Osteocyte (in vitro differentiated cells): ENCODE data around the gene TBL3. TPM values are rescaled to one million over a fixed set of nuclear protein-coding genes. Genes with fewer than 3 reads are reported as not detected.

Source experiments
- DNase-seq: peaks from one replicate; pipeline ENCODE4 v3.0.0; 2021; ENCODE audit warnings: mixed read lengths; ENCODE audit not compliant: unreplicated experiment; ENCODE audit errors: extremely low spot score
- H3K27ac Mint-ChIP-seq: one replicate; pipeline ENCODE4 v1.8.0; 2021; ENCODE audit warnings: mild to moderate bottlenecking, mixed read lengths; ENCODE audit not compliant: unreplicated experiment
- H3K27me3 Mint-ChIP-seq: one replicate; pipeline ENCODE4 v1.8.0; 2021; ENCODE audit warnings: mixed read lengths; ENCODE audit not compliant: unreplicated experiment
- H3K36me3 Mint-ChIP-seq: one replicate; pipeline ENCODE4 v1.8.0; 2021; ENCODE audit warnings: mixed read lengths; ENCODE audit not compliant: unreplicated experiment
- H3K4me1 Mint-ChIP-seq: one replicate; pipeline ENCODE4 v1.8.0; 2021; ENCODE audit warnings: mixed read lengths; ENCODE audit not compliant: unreplicated experiment
- H3K4me3 Mint-ChIP-seq: one replicate; pipeline ENCODE4 v1.8.0; 2021; ENCODE audit warnings: mild to moderate bottlenecking, moderate library complexity, mixed read lengths; ENCODE audit not compliant: unreplicated experiment
- H3K9me3 Mint-ChIP-seq: one replicate; pipeline ENCODE4 v1.8.0; 2021; ENCODE audit warnings: mixed read lengths; ENCODE audit not compliant: unreplicated experiment
- total RNA-seq: library from RNA; stranded (reverse); gene quantifications from 2 replicates; pipeline ENCODE4 v1.2.1, GENCODE V29; 2021
- TF ChIP-seq, protein P1 (sequence below): fragments of 200-600 bp; sonication (generic); IDR thresholded peaks from 2 replicates; pipeline ENCODE4 v1.5.0; 2021; ENCODE audit warnings: antibody characterized with exemption, mild to moderate bottlenecking, moderate library complexity

TBL3 gene
- total RNA-seq, 1 donor from 2014 or later = 32.0 TPM

DNA sequence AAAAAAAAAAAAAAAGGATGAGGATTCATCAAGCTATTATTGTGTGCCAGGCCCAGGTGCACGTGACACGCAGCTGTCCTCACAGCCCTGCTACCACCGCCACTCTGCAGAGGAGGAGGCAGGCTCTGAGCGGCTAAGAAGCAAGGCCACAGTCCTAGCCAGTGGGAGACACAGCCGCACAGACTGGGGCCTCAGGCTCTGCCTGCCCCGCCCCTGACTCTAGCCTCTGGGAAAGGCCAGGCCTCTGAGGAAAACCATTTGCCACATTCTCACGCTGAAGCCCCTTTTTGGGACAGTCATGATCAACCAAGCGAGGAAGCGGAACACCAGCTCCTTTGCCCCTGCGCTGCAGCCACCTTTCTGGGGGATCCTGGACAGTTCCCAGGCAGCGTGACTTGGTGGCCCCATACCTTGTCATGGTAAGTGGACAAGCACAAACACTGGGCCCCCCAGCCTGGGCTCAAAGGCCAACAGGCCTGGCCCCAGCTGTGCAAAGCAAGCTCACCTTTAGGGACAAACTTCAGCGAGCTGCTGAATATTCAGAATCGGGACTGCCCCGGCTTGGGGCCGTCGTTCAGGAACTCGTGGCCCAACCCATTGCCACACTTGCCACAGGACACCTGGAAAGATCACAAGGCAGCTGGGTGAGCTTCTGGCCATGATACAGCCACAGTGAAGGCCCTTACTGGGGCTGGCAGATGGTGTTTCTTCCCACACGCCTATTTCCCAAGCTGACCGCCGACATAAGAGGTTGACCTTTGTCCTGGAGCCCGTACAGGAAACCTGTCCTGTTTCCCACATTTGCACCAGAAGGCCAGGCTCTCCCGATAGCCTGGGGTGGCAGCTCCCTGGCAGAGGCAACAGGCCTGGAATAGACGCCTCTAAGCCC is 31.3 kb upstream of the TBL3 start:
- Mint-ChIP-seq H3K27me3 (no peaks in the 10 kb centered on the region), H3K9me3 (no peaks in the 10 kb centered on the region), H3K27ac (no peak overlapping the region), H3K36me3 (peaks cover 6% of the 10 kb centered on the region), H3K4me1 (peaks cover 19% of the 10 kb centered on the region), H3K4me3 (no peak overlapping the region)
- TF ChIP-seq, protein P1, sequence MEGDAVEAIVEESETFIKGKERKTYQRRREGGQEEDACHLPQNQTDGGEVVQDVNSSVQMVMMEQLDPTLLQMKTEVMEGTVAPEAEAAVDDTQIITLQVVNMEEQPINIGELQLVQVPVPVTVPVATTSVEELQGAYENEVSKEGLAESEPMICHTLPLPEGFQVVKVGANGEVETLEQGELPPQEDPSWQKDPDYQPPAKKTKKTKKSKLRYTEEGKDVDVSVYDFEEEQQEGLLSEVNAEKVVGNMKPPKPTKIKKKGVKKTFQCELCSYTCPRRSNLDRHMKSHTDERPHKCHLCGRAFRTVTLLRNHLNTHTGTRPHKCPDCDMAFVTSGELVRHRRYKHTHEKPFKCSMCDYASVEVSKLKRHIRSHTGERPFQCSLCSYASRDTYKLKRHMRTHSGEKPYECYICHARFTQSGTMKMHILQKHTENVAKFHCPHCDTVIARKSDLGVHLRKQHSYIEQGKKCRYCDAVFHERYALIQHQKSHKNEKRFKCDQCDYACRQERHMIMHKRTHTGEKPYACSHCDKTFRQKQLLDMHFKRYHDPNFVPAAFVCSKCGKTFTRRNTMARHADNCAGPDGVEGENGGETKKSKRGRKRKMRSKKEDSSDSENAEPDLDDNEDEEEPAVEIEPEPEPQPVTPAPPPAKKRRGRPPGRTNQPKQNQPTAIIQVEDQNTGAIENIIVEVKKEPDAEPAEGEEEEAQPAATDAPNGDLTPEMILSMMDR = no peak
- DNase-seq = no peak

DNA sequence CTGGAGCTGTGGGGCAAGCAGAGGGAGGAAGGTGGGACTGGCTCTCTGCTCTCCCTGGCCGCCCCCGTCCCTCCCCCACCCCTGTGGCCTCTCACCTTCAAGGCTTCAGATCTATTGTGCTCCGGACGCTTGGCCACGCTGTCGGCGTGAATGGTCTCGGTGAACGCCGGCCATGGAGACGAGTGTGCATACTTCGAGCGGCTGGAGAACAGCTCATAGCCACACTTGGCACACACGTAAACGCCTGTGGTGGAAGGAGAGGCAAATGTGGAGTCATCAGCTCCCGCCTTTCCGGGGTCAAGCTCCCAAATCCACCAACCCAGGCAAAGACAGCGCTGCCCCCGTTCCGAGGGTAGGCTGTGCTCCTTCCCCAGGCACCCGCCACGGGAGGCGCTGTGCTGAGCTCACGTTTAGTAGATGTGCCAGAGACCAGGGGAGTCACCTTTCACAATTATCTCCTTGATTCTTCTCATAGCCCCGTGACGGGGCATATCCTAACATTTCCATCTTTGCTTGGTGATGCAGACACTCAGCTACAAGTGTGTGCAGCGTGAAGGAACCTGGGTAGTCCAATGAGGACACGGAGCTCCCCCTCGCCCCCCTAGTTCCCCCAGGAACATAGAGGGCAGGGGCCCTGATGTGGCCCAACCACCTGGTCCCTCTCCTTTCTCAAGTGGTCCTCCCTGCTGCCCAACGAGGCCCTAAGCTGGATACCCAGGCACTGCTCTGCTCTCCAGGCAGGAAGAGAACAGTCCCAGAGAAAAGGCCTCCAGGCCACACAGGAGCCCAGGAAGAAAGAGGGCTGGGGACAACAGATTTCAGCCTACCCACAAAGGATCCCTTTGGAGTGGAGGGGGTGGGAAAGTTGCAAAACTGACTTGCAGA is 30.4 kb upstream of the TBL3 start:
- peak overlapping the region; percentile 47 for H3K27ac Mint-ChIP-seq
- no peaks in the 10 kb centered on the region for H3K27me3 Mint-ChIP-seq
- H3K4me1 Mint-ChIP-seq = peaks cover 19% of the 10 kb centered on the region
- H3K4me3 Mint-ChIP-seq = peak overlapping the region; percentile 85
- H3K36me3 Mint-ChIP-seq = peaks cover 6% of the 10 kb centered on the region
- H3K9me3 Mint-ChIP-seq = no peaks in the 10 kb centered on the region
- no peak for DNase-seq
- TF ChIP-seq, protein P1 = no peak

DNA sequence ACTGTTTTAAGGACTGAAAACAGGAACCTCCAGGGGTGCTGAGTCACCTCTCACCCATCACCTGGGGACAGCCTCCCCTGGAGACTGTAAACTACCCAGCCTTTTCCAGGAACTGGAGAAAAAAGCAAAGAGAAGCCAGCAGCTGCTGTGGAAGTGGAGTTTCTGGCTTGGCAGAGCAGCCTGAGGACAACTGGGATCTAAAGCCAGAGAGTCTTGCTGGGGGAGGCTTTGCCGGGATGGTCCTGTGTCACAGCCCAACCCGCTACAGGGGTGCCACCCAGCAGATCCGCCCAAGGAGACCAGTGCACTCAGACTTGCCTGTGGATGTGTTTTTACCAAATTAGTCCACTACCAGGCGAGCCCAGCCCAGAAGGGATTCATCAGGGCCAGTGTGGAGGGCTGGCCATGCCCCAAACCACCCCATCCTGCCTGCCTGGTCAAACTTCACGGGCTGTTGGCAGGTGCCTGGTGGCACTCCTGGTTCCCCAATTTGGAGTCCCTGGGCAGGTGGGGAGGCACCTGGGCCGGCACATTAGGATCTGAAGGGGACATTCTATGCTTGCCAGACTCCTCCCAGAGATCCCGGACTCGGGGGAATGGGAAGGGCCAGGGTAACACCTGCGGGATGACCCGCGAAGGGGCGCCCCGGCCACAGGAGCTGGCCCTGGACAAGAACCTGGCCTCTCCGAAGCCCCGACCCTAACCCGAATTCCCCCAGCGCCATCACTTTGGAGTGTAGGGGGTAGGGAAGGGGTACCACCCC is 29.6 kb upstream of the TBL3 start:
- TF ChIP-seq, protein P1 = no peak
- H3K9me3 Mint-ChIP-seq = no peaks in the 10 kb centered on the region
- H3K36me3 Mint-ChIP-seq = peaks cover 3% of the 10 kb centered on the region
- H3K27me3 Mint-ChIP-seq = no peaks in the 10 kb centered on the region
- H3K4me1 Mint-ChIP-seq = peaks cover 19% of the 10 kb centered on the region
- no peak for DNase-seq
- H3K4me3 Mint-ChIP-seq = peak overlapping the region; percentile 85
- peak overlapping the region; percentile 47 for H3K27ac Mint-ChIP-seq

DNA sequence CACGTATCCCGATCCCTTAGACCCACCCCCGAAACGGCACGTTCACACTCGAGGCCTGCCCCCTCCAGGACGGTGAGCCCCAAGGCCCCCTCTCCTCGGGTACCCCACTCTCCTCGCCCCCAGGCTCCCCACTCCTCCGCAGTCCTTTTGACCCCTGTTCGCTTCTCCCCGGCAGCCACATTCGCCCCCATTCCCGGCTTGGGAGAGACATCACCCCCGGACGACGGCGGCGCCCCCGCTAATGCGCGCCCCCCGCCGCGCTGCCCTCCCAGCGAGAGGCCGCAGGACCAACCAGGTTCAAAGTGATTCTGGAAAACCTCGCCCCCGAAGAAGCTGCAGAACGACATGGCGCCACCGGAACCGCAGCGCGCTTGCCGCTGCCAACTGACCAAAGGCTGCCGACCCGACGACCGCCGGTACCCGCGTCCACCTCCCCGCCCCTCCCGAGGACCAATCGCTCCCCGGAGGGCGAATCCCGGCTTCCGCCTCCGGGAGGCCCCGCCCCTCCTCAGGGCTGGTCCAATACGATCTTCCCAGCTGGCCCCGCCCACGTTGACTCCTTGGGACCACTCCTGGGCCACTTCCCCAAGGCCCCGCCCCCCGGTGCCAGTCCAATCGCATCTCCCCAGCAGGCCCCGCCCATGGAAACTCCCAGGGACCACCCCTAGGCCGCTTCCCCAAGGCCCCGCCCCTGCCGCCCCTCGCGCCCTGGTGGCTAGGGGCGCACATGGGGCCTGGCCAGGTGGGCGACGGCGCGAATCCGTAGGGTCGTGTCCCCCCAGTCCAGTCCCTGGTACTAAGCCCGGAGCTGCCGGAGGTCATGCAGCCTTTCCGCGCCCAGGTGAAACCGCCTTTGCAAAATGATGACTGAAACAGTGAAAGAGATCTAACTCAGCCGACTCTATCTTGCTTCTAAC is 28.8 kb upstream of the TBL3 start, which contains the start of gene MSRB1:
Gene MSRB1, minus strand, starts transcription at position 390 of the 917 bp plus-strand sequence. Its CDS starts 43 bp downstream, at position 347.
- no peaks in the 10 kb centered on the region for H3K27me3 Mint-ChIP-seq
- TF ChIP-seq, protein P1 = no peak
- H3K27ac Mint-ChIP-seq = peak within 1 kb of the TSS; percentile 75
- no peaks in the 10 kb centered on the region for H3K9me3 Mint-ChIP-seq
- peaks cover 19% of the 10 kb centered on the region for H3K4me1 Mint-ChIP-seq
- H3K4me3 Mint-ChIP-seq = peak within 1 kb of the TSS; percentile 85
- H3K36me3 Mint-ChIP-seq = peaks cover 3% of the 10 kb centered on the region
- DNase-seq = peak; percentile 100
